HS-5 (cell line): ENCODE results near the gene TMEM44.

ENCODE experiments used
- DNase-seq: peaks from one replicate; pipeline ENCODE4 v3.0.0-alpha.2; 2012; ENCODE audit warnings: low read depth

The TMEM44 gene

GRCh38 chr3:194577986-194578905 lies 55.0 kb downstream of the TMEM44 start:
- no peak for DNase-seq

- no peak for DNase-seq
Measured at GRCh38 chr3:194575484-194576210, 57.6 kb downstream of the TMEM44 start.

GRCh38 chr3:194574639-194575483 lies 58.4 kb downstream of the TMEM44 start:
- DNase-seq: no peak

GRCh38 chr3:194573680-194574437 lies 59.4 kb downstream of the TMEM44 start:
- no peak for DNase-seq

GRCh38 chr3:194572944-194573491 lies 60.2 kb downstream of the TMEM44 start:
- DNase-seq: no peak

GRCh38 chr3:194572143-194572789 lies 61.0 kb downstream of the TMEM44 start:
- peak; percentile 99 for DNase-seq

GRCh38 chr3:194571491-194572142 lies 61.6 kb downstream of the TMEM44 start:
- DNase-seq: no peak

- no peak for DNase-seq
Measured at GRCh38 chr3:194570898-194571297, 62.3 kb downstream of the TMEM44 start.

- DNase-seq: no peak
Measured at GRCh38 chr3:194570235-194570634, 63.0 kb downstream of the TMEM44 start.

GRCh38 chr3:194569252-194569651 lies 64.0 kb downstream of the TMEM44 start:
- DNase-seq: no peak

GRCh38 chr3:194565597-194566190 lies 67.5 kb downstream of the TMEM44 start:
- peak; percentile 84 for DNase-seq

GRCh38 chr3:194562986-194563385 lies 70.2 kb downstream of the TMEM44 start:
- DNase-seq: no peak

GRCh38 chr3:194561306-194561974 lies 71.8 kb downstream of the TMEM44 start:
- DNase-seq: peak; percentile 74

GRCh38 chr3:194560047-194560446 lies 73.2 kb downstream of the TMEM44 start:
- DNase-seq: no peak

- DNase-seq: no peak
Measured at GRCh38 chr3:194559530-194559929, 73.7 kb downstream of the TMEM44 start.

- no peak for DNase-seq
Measured at GRCh38 chr3:194556086-194557056, 76.8 kb downstream of the TMEM44 start.

GRCh38 chr3:194555175-194556062 lies 77.8 kb downstream of the TMEM44 start:
- DNase-seq: no peak
